SK-N-SH (cell line): ENCODE measurements around the gene SNX17. TPM values are rescaled to one million over a fixed set of nuclear protein-coding genes. Genes with fewer than 3 reads are reported as not detected.

Experiments
- polyA plus RNA-seq, 3 experiments: library from polyadenylated mRNA; depleted of rRNA; stranded (reverse); fragments of >200 nt; gene quantifications; 2 replicates each; pipeline ENCODE4 v1.2.3, GENCODE V29; 2012

The SNX17 gene
- polyA plus RNA-seq, 1 of the 3 experiments (the other 2 are of a cell fraction) = 145 TPM

Other genes starting within 250 kb of the SNX17 start
- gene ABHD1, start 246.8 kb upstream of the SNX17 start, polyA plus RNA-seq (2012; rRNA removed) = 3.3 and 4.1 TPM in 2 replicates
- gene PREB, start 236.0 kb upstream of the SNX17 start, polyA plus RNA-seq (2012; rRNA removed) = 47.9 and 51.3 TPM in 2 replicates
- not detected in 2 replicates for gene PRR30, start 231.2 kb upstream of the SNX17 start, polyA plus RNA-seq (2012; rRNA removed)
- not detected in 2 replicates for gene TCF23, start 221.6 kb upstream of the SNX17 start, polyA plus RNA-seq (2012; rRNA removed)
- gene ATRAID, start 158.6 kb upstream of the SNX17 start, polyA plus RNA-seq (2012; rRNA removed) = 289 and 366 TPM in 2 replicates
- gene SLC5A6, start 158.3 kb upstream of the SNX17 start, polyA plus RNA-seq (2012; rRNA removed) = 75.7 and 85.0 TPM in 2 replicates
- 29.3 and 47.6 TPM in 2 replicates for gene CAD, start 153.2 kb upstream of the SNX17 start, polyA plus RNA-seq (2012; rRNA removed)
- gene SLC30A3, start 107.6 kb upstream of the SNX17 start, polyA plus RNA-seq (2012; rRNA removed) = 0.68 and 1.1 TPM in 2 replicates
- gene DNAJC5G, start 95.2 kb upstream of the SNX17 start, polyA plus RNA-seq (2012; rRNA removed) = 0.18 TPM in 1 of 2 replicates, not detected in the other
- 0.28 and 0.36 TPM in 2 replicates for gene TRIM54, start 88.2 kb upstream of the SNX17 start, polyA plus RNA-seq (2012; rRNA removed)
- 2.8 and 2.9 TPM in 2 replicates for gene UCN, start 62.2 kb upstream of the SNX17 start, polyA plus RNA-seq (2012; rRNA removed)
- 255 and 265 TPM in 2 replicates for gene MPV17, start 47.5 kb upstream of the SNX17 start, polyA plus RNA-seq (2012; rRNA removed)
- gene GTF3C2, start 13.9 kb upstream of the SNX17 start, polyA plus RNA-seq (2012; rRNA removed) = 65.8 and 76.0 TPM in 2 replicates
- 51.7 and 56.0 TPM in 2 replicates for gene EIF2B4, start 278 bp upstream of the SNX17 start, polyA plus RNA-seq (2012; rRNA removed)
- gene ZNF513, start 10.1 kb downstream of the SNX17 start, polyA plus RNA-seq (2012; rRNA removed) = 53.8 and 63.7 TPM in 2 replicates
- gene PPM1G, start 39.0 kb downstream of the SNX17 start, polyA plus RNA-seq (2012; rRNA removed) = 99.7 and 113 TPM in 2 replicates
- gene NRBP1, start 58.0 kb downstream of the SNX17 start, polyA plus RNA-seq (2012; rRNA removed) = 182 and 227 TPM in 2 replicates
- 3.6 and 4.1 TPM in 2 replicates for gene KRTCAP3, start 71.8 kb downstream of the SNX17 start, polyA plus RNA-seq (2012; rRNA removed)
- 28.2 and 31.3 TPM in 2 replicates for gene IFT172, start 119.1 kb downstream of the SNX17 start, polyA plus RNA-seq (2012; rRNA removed)
- 26.5 and 27.0 TPM in 2 replicates for gene FNDC4, start 124.6 kb downstream of the SNX17 start, polyA plus RNA-seq (2012; rRNA removed)
- 0.18 and 0.67 TPM in 2 replicates for gene GCKR, start 126.2 kb downstream of the SNX17 start, polyA plus RNA-seq (2012; rRNA removed)
- gene ZNF512, start 212.4 kb downstream of the SNX17 start, polyA plus RNA-seq (2012; rRNA removed) = 22.3 and 36.5 TPM in 2 replicates